SK-N-SH treated with all-trans-retinoic acid at 6 μM for 48 hours (cell line): ENCODE measurements around the gene SRPK2.
A peak's percentile ranks its signal among the peaks of the same experiment; 100 is the strongest.

Source experiments
- ATAC-seq: fragments of 200-7000 bp; cut with Tn5 transposase; 3 replicates; pipeline ENCODE4 v1.9.1; 2020; ENCODE audit warnings: mild to moderate bottlenecking, moderate library complexity
- ARNTL ChIP-seq: fragments of 450-650 bp; formaldehyde crosslinking; IDR thresholded peaks from 2 replicates; pipeline ENCODE4 v1.5.0; 2020; ENCODE audit warnings: low read depth, mild to moderate bottlenecking, moderate library complexity, borderline replicate concordance
- BACH2 ChIP-seq: fragments of 250-450 bp; sonication (Bioruptor Pico); IDR thresholded peaks from 2 replicates; pipeline ENCODE4 v1.9.0; 2021; ENCODE audit warnings: mild to moderate bottlenecking, borderline replicate concordance
- CREB5 ChIP-seq: fragments of 250-450 bp; sonication (Bioruptor Pico); IDR thresholded peaks from 2 replicates; pipeline ENCODE4 v1.5.1; 2020; ENCODE audit warnings: low read depth, mild to moderate bottlenecking, moderate library complexity
- CSDC2 ChIP-seq: fragments of 250-450 bp; sonication (Bioruptor Pico); IDR thresholded peaks from 2 replicates; pipeline ENCODE4 v1.5.0; 2020; ENCODE audit warnings: mild to moderate bottlenecking, moderate library complexity
- CSRNP3 ChIP-seq: fragments of 250-450 bp; sonication (Bioruptor Pico); IDR thresholded peaks from 2 replicates; pipeline ENCODE4 v1.5.1; 2021; ENCODE audit warnings: mild to moderate bottlenecking, moderate library complexity
- ESRRG ChIP-seq: fragments of 250-450 bp; sonication (Bioruptor Pico); IDR thresholded peaks from 2 replicates; pipeline ENCODE4 v1.6.1; 2021; ENCODE audit warnings: mild to moderate bottlenecking
- GLIS3 ChIP-seq: fragments of 250-450 bp; sonication (Bioruptor Pico); IDR thresholded peaks from 2 replicates; pipeline ENCODE4 v1.5.0; 2020; ENCODE audit warnings: mild to moderate bottlenecking, moderate library complexity
- ISL1 ChIP-seq: fragments of 250-450 bp; sonication (Bioruptor Pico); IDR thresholded peaks from 2 replicates; pipeline ENCODE4 v2.1.2; 2022; ENCODE audit warnings: mild to moderate bottlenecking, moderate library complexity
- PATZ1 ChIP-seq: fragments of 250-450 bp; sonication (Bioruptor Pico); IDR thresholded peaks from 2 replicates; pipeline ENCODE4 v1.8.0; 2020; ENCODE audit warnings: mild to moderate bottlenecking, moderate library complexity, borderline replicate concordance
- RARB ChIP-seq: fragments of 250-450 bp; sonication (Bioruptor Pico); IDR thresholded peaks from 2 replicates; pipeline ENCODE4 v1.8.0; 2021; ENCODE audit warnings: mild to moderate bottlenecking, moderate library complexity
- SNAI2 ChIP-seq: fragments of 250-450 bp; sonication (Bioruptor Pico); IDR thresholded peaks from 2 replicates; pipeline ENCODE4 v1.5.0; 2020; ENCODE audit warnings: mild to moderate bottlenecking, moderate library complexity
- TCF4 ChIP-seq: fragments of 250-450 bp; sonication (Bioruptor Pico); IDR thresholded peaks from 2 replicates; pipeline ENCODE4 v1.8.0; 2021; ENCODE audit warnings: mild to moderate bottlenecking, moderate library complexity, borderline replicate concordance
- TOX ChIP-seq: fragments of 250-450 bp; sonication (Bioruptor Pico); IDR thresholded peaks from 2 replicates; pipeline ENCODE4 v1.8.0; 2021; ENCODE audit warnings: mild to moderate bottlenecking, moderate library complexity, borderline replicate concordance
- TSHZ2 ChIP-seq: fragments of 250-450 bp; sonication (Bioruptor Pico); IDR thresholded peaks from 2 replicates; pipeline ENCODE4 v1.5.0; 2020; ENCODE audit warnings: mild to moderate bottlenecking, moderate library complexity
- ZFP3 ChIP-seq: fragments of 250-450 bp; sonication (Bioruptor Pico); IDR thresholded peaks from 2 replicates; pipeline ENCODE4 v1.5.0; 2020; ENCODE audit warnings: mild to moderate bottlenecking, moderate library complexity
- ZFP30 ChIP-seq: fragments of 450-650 bp; formaldehyde crosslinking; IDR thresholded peaks from 2 replicates; pipeline ENCODE4 v1.5.0; 2022; ENCODE audit warnings: mild to moderate bottlenecking, moderate library complexity
- ZNF70 ChIP-seq: fragments of 450-650 bp; formaldehyde crosslinking; IDR thresholded peaks from 2 replicates; pipeline ENCODE4 v1.5.0; 2020; ENCODE audit warnings: mild to moderate bottlenecking, moderate library complexity
- ZNF8 ChIP-seq: fragments of 450-650 bp; formaldehyde crosslinking; IDR thresholded peaks from 2 replicates; pipeline ENCODE4 v1.5.0; 2020; ENCODE audit warnings: mild to moderate bottlenecking, moderate library complexity
- TF ChIP-seq, protein P1 (sequence below): fragments of 250-450 bp; sonication (Bioruptor Pico); IDR thresholded peaks from 2 replicates; pipeline ENCODE4 v1.8.0; 2021; ENCODE audit warnings: low read depth, mild to moderate bottlenecking, moderate library complexity, borderline replicate concordance

The SRPK2 gene

DNA sequence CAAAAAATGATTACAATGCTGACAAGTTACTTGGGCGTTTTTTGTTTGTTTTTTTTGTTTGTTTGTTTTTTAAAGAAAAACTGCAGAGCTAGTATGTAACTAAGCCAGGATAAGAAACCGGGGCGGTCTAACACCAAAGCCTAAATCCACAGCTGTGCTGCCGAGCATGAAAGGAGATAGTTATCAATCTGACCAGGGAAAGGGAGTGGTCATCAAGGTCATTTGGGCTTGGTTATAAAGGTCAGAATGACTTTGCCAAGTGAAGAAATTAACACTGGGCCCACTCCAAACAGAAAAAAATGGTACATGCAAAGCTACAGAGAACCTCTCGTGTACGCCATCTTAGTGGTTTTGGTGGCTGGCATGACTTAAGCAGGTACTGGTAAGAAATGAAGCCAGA is 104.7 kb downstream of the SRPK2 start (continued):
- TF ChIP-seq TSHZ2 (CRISPR knock-in tag) (no peak), ESRRG (no peak), ZFP30 (CRISPR knock-in tag) (no peak), BACH2 (CRISPR knock-in tag) (no peak), CSRNP3 (no peak), GLIS3 (no peak), TOX (CRISPR knock-in tag) (no peak), ISL1 (no peak)

- no peak for ATAC-seq
Measured at GRCh38 chr7:105281966-105282365, 106.8 kb downstream of the SRPK2 start.

DNA sequence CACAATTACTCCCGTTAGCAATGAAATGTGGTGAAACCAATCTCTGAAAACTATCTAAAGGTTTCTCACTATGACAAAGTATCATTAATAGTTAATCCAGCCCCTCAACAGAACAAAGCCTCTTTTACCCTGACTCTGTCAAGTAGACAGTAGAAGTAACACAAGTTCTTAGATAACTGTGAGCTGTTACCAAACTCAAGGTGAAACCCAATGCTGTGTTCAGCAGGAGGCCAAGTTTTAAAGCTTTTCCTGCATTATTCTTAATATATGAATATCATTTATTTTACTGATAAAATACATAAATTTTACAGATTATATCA is 109.1 kb downstream of the SRPK2 start:
- ATAC-seq = peak; percentile 32; the same call in 1 of the 3 replicates
- TF ChIP-seq ARNTL (CRISPR knock-in tag) = no peak
- TF ChIP-seq ZFP30 (CRISPR knock-in tag) = no peak
- TF ChIP-seq CSDC2 (CRISPR knock-in tag) = no peak
- no peak for TF ChIP-seq ZNF8
- TF ChIP-seq SNAI2 (CRISPR knock-in tag) = no peak
- TF ChIP-seq CREB5 = no peak
- TF ChIP-seq BACH2 (CRISPR knock-in tag) = no peak
- no peak for TF ChIP-seq ESRRG
- TF ChIP-seq TOX (CRISPR knock-in tag) = no peak
- TF ChIP-seq ZFP3 (CRISPR knock-in tag) = no peak
- TF ChIP-seq RARB (CRISPR knock-in tag) = no peak
- TF ChIP-seq ZNF70 (CRISPR knock-in tag) = no peak
- TF ChIP-seq TCF4 (CRISPR knock-in tag) = no peak
- TF ChIP-seq PATZ1 = no peak
- TF ChIP-seq, protein P1, sequence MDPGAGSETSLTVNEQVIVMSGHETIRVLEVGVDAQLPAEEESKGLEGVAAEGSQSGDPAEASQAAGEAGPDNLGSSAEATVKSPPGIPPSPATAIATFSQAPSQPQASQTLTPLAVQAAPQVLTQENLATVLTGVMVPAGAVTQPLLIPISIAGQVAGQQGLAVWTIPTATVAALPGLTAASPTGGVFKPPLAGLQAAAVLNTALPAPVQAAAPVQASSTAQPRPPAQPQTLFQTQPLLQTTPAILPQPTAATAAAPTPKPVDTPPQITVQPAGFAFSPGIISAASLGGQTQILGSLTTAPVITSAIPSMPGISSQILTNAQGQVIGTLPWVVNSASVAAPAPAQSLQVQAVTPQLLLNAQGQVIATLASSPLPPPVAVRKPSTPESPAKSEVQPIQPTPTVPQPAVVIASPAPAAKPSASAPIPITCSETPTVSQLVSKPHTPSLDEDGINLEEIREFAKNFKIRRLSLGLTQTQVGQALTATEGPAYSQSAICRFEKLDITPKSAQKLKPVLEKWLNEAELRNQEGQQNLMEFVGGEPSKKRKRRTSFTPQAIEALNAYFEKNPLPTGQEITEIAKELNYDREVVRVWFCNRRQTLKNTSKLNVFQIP (CRISPR knock-in tag) = no peak
- no peak for TF ChIP-seq GLIS3
- TF ChIP-seq TSHZ2 (CRISPR knock-in tag) = no peak

More at GRCh38 chr7:105281966-105282365, 106.8 kb downstream of the SRPK2 start:
- TF ChIP-seq TSHZ2 (CRISPR knock-in tag) = no peak
- TF ChIP-seq TOX (CRISPR knock-in tag) = no peak
- no peak for TF ChIP-seq GLIS3
- TF ChIP-seq, all 23 proteins: peak for 0
